ENCODE results near the gene LCP2.

The LCP2 gene

GRCh38 chr5:170315154-170315553 is 17.6 kb upstream of the LCP2 start:
- DNase-seq, result no peak

DNA sequence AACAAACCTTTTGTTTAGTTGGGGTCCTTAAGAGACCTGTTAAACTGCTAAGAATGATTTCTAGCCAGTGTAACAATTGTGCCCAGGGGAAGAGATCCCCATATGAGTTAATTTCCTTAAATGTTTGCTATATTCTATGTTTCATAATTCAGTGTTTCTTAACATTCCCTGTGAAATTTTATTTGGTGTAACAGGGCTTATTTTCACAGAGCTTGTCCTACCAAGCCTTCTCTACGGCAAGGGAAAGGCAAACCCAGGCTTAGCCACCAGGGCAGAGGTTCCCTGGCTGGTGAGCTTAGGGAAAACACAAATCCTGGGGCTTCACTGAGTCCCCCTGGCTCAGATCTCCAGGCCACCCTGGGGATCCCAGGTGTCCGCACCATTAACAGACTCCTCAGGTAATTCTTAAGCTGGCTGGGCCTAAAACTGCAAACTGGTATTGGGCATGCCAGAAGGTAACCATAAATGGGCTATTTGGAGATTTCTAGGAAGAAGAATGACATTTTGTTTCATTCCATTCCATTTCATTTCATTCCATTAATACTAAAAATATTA is 17.0 kb upstream of the LCP2 start:
- no peak for DNase-seq

GRCh38 chr5:170313816-170314215 is 16.2 kb upstream of the LCP2 start:
- DNase-seq, result no peak

GRCh38 chr5:170313344-170313743 is 15.8 kb upstream of the LCP2 start:
- DNase-seq, result no peak

- no peak for DNase-seq
Measured at GRCh38 chr5:170312666-170313065, 15.1 kb upstream of the LCP2 start.

- DNase-seq, result no peak
Measured at GRCh38 chr5:170312301-170312595, 14.7 kb upstream of the LCP2 start.

- DNase-seq, result no peak
Measured at GRCh38 chr5:170311511-170312300, 14.1 kb upstream of the LCP2 start.

DNA sequence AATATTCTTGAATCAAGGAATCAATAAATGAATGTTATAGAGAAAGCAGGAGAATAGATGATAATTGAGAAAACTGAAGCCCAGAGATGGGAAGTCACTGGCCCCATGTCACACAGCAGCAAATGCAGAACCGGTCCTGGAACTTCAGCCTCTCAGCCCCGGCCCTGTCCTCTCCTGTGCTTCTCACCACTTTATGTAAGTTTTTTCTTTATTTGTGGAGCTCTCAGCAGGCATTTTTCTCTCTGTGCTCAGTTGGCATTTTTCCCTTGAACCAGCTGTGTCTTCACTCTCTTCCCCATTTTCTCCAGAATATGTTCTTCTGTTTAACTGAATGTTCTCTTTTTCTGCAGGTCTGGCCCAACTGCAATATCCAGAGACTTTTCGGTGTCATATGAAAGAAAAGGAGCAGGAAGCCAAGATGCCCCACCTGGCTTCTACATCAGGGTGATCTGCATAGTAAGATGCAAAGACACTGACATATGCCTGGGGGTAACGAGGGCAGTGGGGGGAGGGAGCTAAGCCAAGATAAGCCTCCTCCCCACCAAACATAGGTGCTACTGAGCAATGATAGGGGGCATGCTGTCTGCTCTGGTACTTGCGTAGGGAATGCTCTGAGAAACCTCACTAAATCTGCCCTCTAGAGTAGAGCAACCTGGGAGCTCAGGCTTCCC is 12.8 kb upstream of the LCP2 start:
- no peak for DNase-seq

DNA sequence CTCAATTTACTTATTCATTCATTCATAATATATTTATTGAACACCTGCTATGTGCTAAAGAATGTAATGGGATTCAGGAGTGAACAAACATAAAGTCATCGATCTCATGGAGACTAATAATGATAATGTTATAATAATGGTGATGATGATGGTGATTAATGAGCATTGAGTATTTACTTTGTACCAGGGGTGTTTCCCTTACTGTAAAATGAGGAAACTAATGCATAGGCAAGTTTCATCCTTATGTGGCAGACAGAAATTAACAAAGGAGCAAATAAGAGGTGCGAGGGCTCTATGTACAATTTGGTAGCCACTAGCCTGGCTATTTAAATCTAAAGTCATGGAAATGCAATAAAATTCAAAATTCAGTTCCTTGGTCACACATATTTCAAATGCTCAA is 11.1 kb upstream of the LCP2 start:
- DNase-seq, result no peak

DNA sequence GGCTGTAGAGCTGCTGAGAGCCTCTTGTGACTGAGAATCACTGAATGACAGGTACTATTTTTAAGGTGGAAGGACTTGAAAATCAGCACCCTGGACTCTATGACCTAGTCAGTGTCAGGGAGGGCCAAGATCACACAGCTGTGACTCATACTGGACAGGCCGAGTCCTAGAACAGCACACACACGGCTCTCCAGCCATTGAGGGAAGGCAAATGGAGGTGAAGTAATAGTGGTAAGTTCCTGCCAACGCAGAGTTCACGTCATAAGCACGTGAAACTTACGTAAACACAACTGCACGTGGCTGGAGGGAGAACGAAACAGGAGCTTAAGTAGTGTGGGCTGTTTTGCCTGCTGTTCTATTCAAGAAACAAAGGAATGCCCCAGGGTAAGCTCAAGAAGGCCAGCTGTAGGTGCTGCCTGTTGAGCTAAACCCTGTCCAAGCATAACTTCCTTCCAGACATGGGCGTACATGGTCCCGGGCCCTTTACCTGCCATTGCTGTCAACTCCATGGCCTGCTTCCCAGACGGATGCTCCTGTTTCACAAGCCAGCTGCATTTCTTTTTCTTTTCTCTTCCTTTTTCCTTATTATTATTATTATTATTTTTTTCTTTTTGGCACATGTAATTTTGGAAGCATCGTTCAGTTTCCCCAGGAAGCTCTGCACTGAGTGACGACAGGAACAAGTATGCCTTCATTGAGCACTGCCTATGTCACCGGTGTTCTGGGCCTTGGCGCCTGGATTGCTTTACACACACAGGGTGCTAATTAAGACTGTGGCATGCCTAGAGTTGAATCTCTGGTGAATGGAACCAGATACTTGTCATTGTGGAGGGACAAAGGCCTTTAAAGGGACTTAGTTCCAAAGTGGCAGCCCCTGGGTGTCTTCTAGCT is 10.2 kb upstream of the LCP2 start:
- no peak for DNase-seq

- no peak for DNase-seq
Measured at GRCh38 chr5:170306381-170306831, 8.8 kb upstream of the LCP2 start.

DNA sequence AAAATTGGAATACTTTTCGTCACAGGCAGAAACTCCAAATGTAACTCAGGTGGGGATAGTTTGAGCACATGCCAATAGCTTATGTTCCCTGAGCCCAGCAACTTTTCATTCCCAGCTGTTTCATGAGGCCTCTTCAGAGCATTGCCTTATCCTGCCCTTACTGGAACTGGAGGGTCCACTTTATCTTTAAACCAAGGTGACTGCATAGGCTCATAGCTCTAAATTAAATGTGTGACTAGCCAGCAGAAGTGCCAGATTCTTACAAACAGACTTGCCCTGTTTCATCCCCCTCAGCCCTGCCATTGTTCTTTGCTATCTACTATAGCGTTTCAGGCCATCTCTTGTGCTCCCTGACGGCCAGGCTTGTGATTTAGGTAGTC is 8.1 kb upstream of the LCP2 start:
- DNase-seq, result no peak

DNA sequence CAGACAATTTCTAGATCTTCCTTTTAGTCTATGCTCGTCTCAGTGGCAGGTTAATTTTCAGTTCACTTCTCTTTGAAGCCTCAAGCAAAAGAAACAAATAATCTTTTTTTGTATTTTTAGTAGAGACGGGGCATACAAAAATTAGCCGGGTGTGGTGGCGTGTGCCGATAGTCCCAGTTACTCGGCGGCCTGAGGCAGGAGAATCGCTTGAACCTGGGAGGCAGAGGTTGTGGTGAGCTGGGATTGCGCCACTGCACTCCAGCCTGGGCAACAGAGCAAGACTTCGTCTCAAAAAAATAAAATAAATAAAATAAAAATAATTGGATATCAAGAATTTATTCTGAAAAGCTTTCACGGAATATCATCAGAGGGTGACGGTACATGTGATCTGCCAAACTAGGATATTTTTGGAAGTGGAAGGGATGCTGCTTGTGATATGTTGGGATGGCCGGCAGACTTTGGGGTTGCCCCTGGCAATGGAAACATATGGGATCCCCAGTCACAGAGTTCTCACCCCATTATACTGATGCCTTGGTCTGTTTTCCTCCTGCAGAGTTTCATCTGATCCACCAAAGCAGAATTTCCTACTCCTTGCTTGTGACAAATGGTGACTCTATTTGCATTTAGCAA is 7.6 kb upstream of the LCP2 start:
- DNase-seq, result no peak

DNA sequence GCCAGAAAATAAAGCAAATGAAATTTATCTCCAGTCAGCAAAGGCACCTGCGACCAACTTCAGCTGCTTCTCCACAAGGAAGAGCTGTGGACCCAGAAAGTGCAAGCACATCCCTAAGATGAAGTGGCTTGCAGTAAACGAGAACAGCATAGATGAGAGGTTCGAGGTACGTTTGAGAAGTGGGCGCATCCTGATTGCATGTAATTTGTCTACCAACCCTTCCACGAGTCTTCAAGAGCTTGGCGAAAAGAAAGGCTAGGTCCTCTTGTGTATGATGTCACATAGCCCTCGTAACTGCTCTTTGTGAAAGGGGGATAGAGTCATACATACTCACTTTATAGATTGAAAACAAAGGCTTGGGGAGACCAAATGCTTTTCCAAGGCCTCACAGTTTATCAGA is 6.0 kb upstream of the LCP2 start:
- DNase-seq, result no peak

DNA sequence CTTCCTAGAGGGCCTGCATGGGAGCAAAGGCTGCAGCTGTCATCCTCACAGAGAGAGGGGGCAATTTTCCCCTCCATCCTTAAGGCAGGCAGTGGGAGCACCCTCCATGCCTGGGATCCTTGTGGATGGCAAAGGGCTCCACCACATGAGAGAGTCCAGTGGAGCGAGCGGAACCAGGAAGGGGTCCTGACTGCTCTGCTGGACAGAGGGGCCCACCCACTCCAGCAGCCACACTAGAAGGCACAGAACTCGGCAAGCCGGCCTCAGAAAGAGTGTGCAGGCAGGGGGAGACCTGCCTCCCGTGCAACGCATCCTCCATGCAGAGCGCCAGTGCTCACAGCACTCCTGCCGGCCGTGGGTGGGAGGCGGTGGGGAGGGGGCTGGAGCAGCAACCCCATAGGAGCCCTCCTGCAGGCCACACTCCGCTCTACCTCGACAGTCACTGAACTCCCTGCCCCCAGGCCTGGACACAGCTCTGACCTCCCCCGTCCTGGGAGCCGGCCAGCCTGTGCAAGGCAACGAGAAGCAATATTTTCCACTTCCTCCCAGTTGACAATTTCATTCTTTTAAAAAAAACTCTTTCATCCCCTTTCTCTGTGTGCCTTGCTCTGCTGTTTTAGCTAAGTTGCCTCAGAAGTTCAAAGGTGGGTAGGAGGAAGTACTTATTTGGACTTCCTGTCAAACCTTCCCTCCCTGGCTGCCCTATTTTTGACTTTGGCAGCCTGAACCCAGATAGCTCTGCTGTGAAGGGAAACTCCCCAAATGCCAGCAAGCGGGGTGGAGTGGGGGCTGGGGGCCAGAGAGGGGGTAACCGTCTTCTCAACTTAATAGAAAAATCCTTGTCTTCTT is 5.3 kb upstream of the LCP2 start:
- DNase-seq, result peak; percentile 32

GRCh38 chr5:170301981-170302652 is 4.5 kb upstream of the LCP2 start:
- DNase-seq, result no peak

DNA sequence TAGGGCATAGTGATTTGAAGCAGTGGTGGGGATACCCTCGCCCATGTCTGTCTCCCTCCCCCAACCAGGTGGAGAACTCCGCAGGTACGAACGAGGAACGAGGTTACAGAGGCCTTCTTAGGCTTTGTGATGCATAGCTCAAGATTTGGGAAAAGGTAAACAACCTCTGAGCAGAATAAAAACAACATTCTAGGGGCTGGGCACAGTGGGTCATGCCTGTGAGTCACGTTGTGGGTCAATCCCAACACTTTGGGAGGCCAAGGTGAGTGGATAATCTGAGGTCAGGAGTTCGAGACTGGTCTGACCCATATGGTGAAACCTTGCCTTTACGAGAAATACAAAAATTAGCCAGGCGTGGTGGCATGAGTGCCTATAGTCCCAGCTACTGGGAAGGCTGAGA is 3.6 kb upstream of the LCP2 start:
- DNase-seq, result no peak

- DNase-seq, result no peak
Measured at GRCh38 chr5:170300361-170301013, 2.9 kb upstream of the LCP2 start.

DNA sequence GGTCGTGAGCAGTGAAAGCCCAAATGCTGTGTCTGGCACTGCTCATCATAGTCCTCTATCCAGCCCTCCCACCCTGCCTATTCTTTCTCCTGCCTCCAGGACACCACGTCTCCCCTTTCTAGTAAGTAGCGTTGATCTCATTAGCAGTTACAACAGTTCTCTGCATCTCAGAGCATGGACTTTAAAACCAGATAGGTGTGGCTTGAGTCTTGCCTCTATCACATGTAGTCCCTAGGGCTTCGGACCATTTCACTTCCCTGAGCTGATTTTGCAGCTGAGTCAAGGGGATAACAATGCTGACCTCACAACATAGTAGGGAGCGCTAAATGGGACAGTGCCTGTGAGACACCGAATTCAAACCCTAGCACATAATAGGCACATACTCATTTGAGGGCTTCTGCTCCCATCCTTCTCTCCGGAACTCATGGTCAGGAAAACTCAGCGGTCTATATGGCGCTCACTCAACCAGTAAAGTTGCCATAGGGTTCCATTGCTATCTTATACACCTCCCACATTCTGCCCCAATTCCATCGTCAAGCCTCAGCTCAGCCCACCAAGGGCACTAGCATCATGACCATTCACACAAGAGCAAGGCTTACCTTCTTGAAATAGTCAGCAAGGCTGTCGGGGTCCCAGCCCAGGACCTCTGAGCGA is 515 bp downstream of the LCP2 start:
- DNase-seq, result no peak

All from right kidney (tissue), 1 donor.